Chondrocyte (in vitro differentiated cells): ENCODE results near the gene CFAP206. TPM values are rescaled to one million over a fixed set of nuclear protein-coding genes. Genes with fewer than 3 reads are reported as not detected.
"Not testable (repeated sequence)": the region's sequence is repeated elsewhere in the genome, so short reads cannot be mapped to it uniquely, and the experiment has no call there.

Source experiments
- DNase-seq: peaks from one replicate; pipeline ENCODE4 v3.0.0; 2021; ENCODE audit warnings: mixed read lengths, low spot score
- H3K27ac Mint-ChIP-seq: one replicate; pipeline ENCODE4 v1.8.0; 2021; ENCODE audit warnings: mild to moderate bottlenecking, moderate library complexity, mixed read lengths; ENCODE audit not compliant: unreplicated experiment
- H3K27me3 Mint-ChIP-seq: 2 replicates; pipeline ENCODE4 v1.8.0; 2021; ENCODE audit warnings: low read depth, mixed read lengths
- H3K36me3 Mint-ChIP-seq: 2 replicates; pipeline ENCODE4 v1.8.0; 2021; ENCODE audit warnings: low read depth, mixed read lengths
- H3K4me1 Mint-ChIP-seq: 2 replicates; pipeline ENCODE4 v1.8.0; 2021; ENCODE audit warnings: low read depth, mild to moderate bottlenecking, mixed read lengths
- H3K4me3 Mint-ChIP-seq: one replicate; pipeline ENCODE4 v1.8.0; 2021; ENCODE audit warnings: mild to moderate bottlenecking, moderate library complexity, mixed read lengths; ENCODE audit not compliant: unreplicated experiment
- H3K9me3 Mint-ChIP-seq: 2 replicates; pipeline ENCODE4 v1.8.0; 2021; ENCODE audit warnings: low read depth, mixed read lengths
- CTCF ChIP-seq: fragments of 200-600 bp; sonication (generic); IDR thresholded peaks from 2 replicates; pipeline ENCODE4 v1.5.0; 2021; ENCODE audit warnings: antibody characterized with exemption, mild to moderate bottlenecking, moderate library complexity
- total RNA-seq: library from RNA; stranded (reverse); gene quantifications from 3 replicates; pipeline ENCODE4 v1.2.1, GENCODE V29; 2021

Gene CFAP206
- total RNA-seq, 1 donor from 2014 or later: 0.12 TPM

GRCh38 chr6:87487555-87487954, 79.8 kb downstream of the CFAP206 start:
- H3K4me1 Mint-ChIP-seq: peaks cover 9% of the 10 kb centered on the region
- DNase-seq: no peak
- peaks cover 4% of the 10 kb centered on the region for H3K9me3 Mint-ChIP-seq
- no peak for TF ChIP-seq CTCF
- H3K4me3 Mint-ChIP-seq: no peak overlapping the region
- H3K27ac Mint-ChIP-seq: no peak overlapping the region
- H3K27me3 Mint-ChIP-seq: no peaks in the 10 kb centered on the region
- H3K36me3 Mint-ChIP-seq: peaks cover 5% of the 10 kb centered on the region

GRCh38 chr6:87489326-87489725, 81.6 kb downstream of the CFAP206 start:
- not testable (repeated sequence) for H3K27ac Mint-ChIP-seq, H3K9me3 Mint-ChIP-seq, H3K27me3 Mint-ChIP-seq, H3K4me3 Mint-ChIP-seq, H3K36me3 Mint-ChIP-seq, H3K4me1 Mint-ChIP-seq, DNase-seq

- H3K9me3 Mint-ChIP-seq: no peaks in the 10 kb centered on the region
- no peak overlapping the region for H3K27ac Mint-ChIP-seq
- no peak for TF ChIP-seq CTCF
- peaks cover 2% of the 10 kb centered on the region for H3K36me3 Mint-ChIP-seq
- no peak overlapping the region for H3K4me3 Mint-ChIP-seq
- DNase-seq: no peak
- no peaks in the 10 kb centered on the region for H3K27me3 Mint-ChIP-seq
- no peaks in the 10 kb centered on the region for H3K4me1 Mint-ChIP-seq
These were observed 87.1 kb downstream of the CFAP206 start for GRCh38 chr6:87494761-87495422.

- no peak for DNase-seq
- Mint-ChIP-seq H3K9me3 (no peaks in the 10 kb centered on the region), H3K27ac (no peak overlapping the region), H3K4me1 (peaks cover 9% of the 10 kb centered on the region), H3K36me3 (peaks cover 5% of the 10 kb centered on the region), H3K4me3 (no peak overlapping the region), H3K27me3 (no peaks in the 10 kb centered on the region)
- TF ChIP-seq CTCF: no peak
These were observed 90.3 kb downstream of the CFAP206 start for GRCh38 chr6:87498048-87498447.

GRCh38 chr6:87501809-87502572, 94.2 kb downstream of the CFAP206 start:
- H3K4me1 Mint-ChIP-seq: peaks cover 16% of the 10 kb centered on the region
- DNase-seq: no peak
- no peak overlapping the region for H3K27ac Mint-ChIP-seq
- H3K27me3 Mint-ChIP-seq: no peaks in the 10 kb centered on the region
- H3K4me3 Mint-ChIP-seq: no peak overlapping the region
- TF ChIP-seq CTCF: no peak
- H3K36me3 Mint-ChIP-seq: peaks cover 16% of the 10 kb centered on the region
- H3K9me3 Mint-ChIP-seq: no peaks in the 10 kb centered on the region

- no peak for DNase-seq
- Mint-ChIP-seq H3K9me3 (no peaks in the 10 kb centered on the region), H3K27me3 (no peaks in the 10 kb centered on the region), H3K27ac (no peak overlapping the region), H3K36me3 (peaks cover 18% of the 10 kb centered on the region), H3K4me3 (no peak overlapping the region), H3K4me1 (peaks cover 19% of the 10 kb centered on the region)
- TF ChIP-seq CTCF: no peak
These were observed 96.7 kb downstream of the CFAP206 start for GRCh38 chr6:87504441-87504840.
